HG03103 (cell line): ENCODE data around the gene TRDN.
A peak's percentile ranks its signal among the peaks of the same experiment; 100 is the strongest.
"Not testable (repeated sequence)": the region's sequence is repeated elsewhere in the genome, so short reads cannot be mapped to it uniquely, and the experiment has no call there.

Experiments used
- ATAC-seq: cut with Tn5 transposase; IDR thresholded peaks from one replicate; pipeline ENCODE4 v1.9.1; 2021; ENCODE audit warnings: low read depth; ENCODE audit not compliant: unreplicated experiment

The TRDN gene

DNA sequence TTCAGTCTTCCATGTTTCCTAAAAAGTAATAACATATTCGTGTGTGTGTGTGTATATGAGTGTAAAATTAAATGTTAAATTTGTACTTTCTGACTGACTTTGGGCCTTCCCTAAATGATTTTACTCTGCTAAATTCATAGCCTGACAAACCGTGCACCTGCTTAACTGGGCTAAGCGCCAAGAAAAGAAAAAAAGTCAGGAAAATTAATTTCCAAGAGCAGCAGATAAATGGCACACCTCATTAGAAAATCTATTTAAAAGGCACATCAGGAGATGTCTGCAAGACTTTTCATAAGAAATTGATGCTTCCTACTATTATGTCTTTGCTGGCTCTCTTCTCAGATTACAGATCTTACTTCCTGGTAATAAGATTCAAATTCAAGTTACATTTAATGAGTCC lies 72.4 kb downstream of the TRDN start:
- ATAC-seq, result no peak

DNA sequence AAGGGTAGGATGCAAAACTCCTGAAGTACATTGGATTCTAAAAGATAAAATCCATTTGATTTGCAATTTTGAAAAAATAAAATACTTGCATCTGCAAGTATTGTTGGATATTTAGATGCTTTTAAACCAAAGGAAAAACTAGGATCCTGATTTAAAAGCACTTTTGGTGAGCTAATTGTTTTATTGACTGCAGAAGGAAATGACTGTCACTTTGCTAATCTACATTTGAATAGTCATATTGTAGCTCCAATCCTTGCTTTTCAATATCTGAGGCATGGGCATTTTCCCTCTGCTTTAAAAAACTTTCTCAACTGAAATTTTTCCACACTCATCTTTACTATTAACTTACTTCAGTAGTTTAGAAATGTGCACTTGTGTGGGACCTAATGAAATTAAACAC lies 74.1 kb downstream of the TRDN start:
- no peak for ATAC-seq

DNA sequence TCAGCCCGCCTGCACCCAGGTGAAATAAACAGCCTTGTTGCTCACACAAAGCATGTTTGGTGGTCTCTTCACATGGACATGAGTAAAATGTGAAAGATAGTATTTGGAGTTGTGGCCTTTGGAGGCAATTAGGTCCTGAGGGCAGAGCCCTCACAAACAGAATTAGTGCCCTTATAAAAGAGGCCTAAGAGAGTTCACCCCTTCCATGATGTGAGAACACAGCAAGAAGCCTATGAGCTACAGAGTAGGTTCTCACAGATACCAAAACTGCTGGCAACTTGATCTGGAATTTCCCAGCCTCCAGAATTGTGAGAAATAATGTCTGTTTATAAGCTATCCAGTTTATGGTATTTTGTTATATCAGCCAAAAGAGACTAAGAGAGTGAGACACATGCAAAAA lies 74.5 kb downstream of the TRDN start:
- no peak for ATAC-seq

DNA sequence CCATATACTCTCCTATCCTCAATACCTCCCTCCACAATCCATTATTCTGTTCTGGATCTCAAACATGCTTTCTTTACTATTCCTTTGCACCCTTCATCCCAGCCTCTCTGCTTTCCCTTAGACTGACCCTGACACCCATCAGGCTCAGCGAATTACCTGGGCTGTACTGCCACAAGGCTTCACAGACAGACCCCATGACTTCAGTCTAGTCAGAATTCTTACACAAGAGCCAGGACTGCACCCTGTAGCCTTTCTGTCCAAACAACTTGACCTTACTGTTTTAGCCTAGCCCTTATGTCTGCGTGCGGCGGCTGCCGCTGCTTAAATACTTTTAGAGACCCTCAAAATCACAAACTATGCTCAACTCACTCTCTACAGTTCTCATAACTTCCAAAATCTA lies 76.9 kb downstream of the TRDN start:
- ATAC-seq, result not testable (repeated sequence)

DNA sequence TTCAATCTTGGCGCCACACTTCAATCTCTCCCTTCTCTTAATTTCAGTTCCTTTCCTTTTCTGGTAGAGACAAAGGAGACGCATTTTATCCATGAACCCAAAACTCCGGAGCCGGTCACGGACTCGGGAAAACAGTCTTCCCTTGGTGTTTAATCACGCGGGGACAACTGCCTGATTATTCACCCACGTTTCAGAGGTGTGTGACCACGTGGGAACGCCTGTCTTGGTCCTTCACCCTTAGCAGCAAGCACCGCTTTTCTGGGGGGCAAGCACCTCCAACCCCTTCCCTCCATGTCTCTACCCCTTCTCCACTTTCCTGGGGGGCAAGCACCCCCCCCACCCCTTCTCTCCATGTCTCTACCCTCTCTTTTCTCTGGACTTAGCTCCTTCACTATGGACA lies 79.3 kb downstream of the TRDN start:
- ATAC-seq, result not testable (repeated sequence)

DNA sequence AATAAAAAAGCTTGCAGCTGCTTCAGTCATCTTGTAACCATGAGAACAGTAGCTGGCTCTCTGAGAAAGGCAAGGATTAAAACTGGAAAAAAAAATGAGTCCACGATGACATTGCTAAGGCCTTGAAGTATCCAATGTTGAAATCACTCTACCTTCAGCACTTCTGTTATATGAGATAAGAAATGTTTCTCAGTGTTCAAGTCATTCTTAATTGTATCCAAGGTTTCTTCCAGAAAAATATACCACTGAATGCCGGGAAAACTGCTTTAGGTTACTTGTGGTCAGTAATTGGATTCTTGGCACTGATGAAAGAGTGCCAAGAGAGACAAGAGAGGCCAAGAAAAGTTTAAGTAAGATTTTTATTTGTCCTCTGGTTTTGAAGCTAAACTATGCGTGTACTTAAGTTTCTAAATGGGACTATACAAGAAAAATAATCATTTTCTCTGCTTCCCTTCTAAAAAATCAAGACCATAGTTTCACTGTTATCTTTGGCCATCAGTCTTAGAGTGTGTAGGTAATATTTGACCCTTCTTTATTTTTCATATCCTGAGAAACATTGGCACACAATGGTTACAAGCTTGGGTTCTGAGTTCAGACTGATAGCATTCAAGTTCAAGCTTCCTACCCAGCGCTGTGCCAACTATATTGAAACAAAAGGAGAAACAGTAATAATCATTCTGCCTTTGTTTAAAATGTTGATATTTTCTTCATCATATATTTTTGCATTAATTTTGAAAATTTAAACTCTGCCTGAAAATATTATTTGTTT lies 84.6 kb downstream of the TRDN start:
- no peak for ATAC-seq

DNA sequence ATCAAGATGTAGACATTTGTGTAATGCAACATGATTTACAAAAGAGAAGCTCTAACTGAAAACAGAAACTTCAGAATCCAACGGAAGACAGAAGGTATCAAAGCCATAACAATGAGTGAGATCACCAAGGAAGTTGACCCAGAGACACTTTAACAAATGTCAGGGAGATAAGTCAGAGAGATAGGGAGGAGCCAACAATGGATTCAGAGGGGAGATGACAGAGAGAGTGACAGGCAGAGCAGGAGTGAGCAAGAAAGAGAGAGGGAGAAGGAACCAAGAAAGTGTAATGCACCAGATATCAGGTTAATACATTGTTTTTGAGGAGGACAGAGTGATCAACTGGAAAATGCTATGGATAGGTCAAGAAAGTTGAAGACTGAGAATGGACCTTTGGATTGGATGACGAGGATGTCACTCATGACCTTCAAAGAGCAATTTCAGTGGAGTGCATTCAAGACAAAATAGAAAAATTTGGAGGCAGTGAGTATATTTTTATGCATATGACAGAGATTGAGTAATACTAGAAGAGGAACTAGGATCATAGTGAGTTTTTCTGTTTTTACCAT lies 86.6 kb downstream of the TRDN start:
- no peak for ATAC-seq

DNA sequence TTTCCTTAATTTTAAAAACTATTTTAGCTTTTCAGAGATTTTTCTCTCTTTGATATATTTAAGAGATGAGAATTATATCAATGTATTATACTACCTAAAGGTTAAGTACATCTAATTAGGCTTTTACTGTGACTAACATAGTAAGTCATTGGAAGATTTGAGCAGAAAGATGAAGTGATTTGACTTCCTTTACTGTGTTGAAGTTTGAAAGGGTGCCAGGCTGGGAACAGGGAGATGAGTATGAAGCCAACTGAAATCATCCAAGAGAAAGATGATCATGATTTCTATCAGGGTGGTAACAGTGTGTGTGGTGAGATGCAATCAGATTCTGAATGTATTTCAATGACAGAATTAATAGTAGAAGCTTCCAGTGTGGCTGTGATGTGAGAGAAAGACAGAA lies 87.3 kb downstream of the TRDN start:
- ATAC-seq, result no peak

DNA sequence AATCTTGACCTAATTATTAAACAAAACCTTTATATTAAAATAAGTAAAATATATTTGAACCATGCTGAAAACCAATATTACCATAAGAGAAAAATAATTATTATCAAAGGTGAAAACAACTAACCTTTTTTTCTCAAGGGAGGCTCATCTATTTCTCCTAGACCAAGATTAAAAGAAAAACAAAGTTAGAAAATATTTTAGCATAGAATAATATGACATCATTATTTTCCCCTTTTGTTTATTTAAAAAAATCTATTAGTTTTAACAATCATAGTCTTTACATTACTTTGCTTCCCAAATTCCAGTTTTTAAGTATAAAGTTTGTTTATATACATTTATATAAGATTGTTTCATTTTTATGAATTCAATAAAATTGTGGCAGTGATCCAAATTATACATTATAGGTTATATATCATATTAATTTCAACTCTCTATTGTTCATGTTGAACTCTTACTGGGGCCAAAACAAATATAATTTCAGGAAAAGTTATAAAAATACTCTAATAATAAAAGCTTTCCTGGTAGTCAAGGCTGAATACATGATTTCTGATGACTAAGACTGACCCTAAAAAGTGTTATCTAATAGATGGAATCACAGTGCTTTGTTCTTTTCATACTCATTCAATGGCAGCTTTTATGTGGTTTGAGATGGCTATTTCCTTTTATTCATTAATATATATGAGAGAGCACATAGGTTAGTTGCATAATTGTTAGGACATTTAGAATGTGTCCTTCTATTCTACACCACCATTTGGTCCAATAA lies 89.4 kb downstream of the TRDN start:
- no peak for ATAC-seq

DNA sequence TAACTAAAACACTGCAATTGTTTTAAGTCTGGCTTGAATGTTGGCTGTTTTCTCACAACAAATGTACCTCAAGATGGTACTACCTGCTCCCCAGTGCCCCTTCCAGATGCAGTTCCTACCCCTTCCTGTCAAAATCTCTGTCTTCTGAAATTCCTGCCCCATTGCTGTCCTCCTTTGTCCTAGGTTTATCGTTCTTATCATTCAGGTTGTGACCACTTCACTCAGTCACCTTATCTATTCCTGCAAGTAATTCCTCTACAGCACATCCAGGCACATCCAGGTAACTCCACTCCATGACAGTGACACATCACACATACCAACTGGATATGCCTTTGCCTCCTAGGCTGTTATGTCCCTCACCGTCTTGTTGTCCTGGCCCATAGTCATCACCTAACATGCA lies 90.2 kb downstream of the TRDN start:
- ATAC-seq, result no peak

DNA sequence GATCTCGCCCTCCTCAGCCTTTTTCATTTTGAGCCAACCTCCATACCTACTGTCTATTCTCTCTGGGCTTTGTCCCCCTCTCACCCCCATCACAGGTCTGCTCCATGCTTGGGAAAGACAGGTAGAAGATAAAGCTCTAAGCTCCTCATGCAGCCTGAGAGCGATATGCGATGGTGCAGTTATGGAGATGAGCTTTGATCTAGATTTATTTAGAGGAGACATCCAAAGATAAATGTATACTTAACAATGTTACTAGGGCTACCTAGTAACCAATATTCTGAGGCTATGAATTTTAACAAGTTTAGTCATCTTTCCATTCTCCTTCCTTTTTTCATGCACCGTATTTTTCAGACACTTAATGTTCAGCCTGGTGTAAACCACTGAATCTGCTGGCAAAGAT lies 95.3 kb downstream of the TRDN start:
- no peak for ATAC-seq

DNA sequence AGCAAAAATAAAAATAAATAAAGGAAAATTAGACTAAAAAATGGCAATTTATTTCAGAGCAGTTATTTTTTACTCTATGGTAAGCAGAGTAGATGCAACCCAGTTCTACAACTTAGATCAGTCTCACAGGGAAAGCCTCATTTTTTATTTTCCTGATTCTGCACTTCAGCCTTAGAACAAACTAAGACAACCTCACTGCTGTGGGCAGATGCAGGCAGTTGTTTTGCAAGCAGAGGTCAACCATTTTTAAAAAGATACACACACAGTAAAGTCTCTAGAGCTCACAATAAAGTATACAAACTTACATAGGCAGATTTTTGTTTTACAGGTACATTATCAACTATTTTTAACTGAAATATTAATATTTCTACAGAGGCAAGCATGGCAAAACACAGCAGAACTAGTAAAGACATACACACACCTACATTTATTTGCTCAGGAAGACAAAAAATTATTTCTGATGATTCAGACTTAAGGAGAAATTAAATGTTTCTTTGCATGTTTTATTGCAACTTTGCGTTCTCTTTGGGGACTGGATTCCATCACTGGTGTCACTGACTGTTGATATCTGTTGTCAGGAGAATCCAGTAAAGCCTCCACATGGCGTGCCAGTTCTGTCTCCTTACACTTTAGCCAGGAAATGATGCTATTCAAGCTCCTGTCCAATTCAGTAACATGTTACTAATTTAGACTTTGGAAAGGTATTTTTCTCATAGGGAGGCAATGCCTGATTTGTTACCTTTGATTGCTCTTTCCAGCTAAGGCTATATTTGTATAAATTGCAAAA lies 102.7 kb downstream of the TRDN start:
- no peak for ATAC-seq

DNA sequence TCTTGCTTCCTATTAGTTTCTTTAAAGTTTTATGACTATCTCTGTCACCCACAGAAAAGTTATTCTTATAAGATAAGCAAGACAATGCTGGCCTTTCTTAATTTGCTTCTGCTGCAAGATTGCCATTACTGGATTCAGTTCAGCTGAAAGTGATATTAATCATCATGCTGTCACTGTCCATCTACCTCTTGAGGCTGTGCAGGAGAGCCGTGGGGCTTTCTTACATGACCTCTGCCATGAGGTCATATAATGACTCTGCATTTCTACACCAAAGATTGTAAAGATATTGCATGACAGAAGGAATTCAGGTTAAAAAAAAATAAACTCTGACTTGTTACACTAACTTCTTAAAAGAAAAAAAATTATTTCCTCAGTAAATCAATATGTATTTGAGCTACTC lies 106.9 kb downstream of the TRDN start:
- ATAC-seq, result no peak

DNA sequence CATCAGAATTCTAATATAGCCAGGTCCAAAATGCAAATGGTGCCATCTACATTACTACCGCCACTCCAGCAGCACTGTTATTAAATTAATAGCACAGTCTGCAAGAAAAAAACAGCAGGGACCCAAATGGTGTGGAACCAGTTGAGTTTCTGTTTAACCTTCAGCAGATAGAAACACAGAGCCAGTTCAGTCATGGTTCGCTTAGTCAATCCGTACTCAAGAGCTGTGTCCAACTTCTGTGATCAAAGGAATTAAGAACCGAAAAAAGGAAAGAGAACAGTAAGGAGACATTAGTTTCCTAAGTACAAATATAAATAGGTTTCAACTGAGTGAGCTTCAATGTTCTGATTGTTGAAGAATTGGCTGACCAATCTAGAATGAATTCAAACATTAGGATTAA lies 107.7 kb downstream of the TRDN start:
- ATAC-seq, result no peak

DNA sequence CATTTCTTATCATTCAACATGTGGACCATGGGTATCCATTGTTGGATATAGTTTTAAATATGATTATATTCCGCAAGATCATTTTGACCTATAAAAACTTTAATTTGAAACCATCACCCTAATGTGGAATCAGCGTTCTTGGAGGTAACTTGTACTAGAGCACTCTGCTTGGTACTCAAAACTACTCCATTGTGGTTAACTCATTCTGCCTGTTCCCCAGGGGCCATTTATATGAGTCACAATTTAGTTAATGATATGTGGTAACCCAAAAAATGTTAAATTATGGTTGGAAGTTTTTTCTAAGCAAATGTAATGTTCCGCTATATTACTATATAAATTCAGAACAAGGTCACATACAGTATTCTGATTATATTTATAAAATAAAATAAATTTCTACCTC lies 109.3 kb downstream of the TRDN start:
- no peak for ATAC-seq

DNA sequence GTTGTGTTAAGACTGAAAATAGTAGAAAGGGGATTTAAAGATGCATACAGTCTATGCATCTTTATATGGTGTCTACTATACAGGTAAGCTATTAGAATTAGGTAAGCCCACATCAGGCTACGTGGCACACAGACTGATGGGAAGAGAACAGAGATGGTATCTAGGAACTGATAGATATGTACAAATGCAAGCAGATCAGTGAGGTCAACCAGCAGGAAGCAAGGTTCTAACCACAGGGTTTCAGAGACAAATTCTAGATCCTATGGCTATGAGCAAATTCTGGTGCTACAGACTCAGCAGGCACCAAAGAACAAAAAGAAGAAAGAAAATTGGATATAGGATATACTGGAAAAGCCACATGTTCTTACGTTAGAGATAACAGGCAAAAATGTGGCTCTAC lies 110.6 kb downstream of the TRDN start:
- ATAC-seq, result peak; percentile 62

DNA sequence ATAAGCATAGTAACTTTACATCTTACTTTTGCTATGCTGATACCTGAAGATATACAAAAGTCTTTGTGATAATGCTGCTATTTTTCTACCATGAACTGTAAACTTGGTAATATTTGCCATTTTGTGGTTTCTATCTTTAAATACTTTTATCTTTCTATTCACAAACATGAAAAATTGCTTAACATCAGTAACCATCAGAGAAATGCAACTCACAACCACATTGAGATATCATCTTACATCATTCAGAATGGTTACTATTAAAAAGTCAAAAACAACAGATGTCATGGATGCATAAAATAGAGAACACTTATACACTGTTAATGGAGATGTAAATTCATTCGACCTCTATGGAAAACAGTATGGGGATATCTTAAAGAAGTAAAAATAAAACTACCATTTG lies 112.0 kb downstream of the TRDN start:
- no peak for ATAC-seq

DNA sequence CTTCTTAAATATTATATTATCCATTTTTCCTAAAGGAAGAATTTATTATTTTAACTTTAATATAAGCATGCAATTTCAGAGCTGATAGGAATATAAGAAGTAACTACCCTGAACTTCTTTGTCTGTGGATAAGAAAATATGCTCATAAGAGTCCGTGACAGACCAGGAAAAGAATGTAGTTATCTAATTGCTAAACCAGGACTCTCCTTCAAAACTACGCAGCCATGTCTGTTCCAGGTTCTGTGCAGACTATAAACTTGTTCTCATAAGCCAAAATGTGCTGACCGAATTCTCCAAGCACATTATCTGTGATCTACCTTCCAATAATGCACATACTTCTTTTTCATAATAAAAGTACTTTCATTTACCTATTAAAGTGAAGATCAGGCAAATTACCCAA lies 116.5 kb downstream of the TRDN start:
- ATAC-seq, result no peak

DNA sequence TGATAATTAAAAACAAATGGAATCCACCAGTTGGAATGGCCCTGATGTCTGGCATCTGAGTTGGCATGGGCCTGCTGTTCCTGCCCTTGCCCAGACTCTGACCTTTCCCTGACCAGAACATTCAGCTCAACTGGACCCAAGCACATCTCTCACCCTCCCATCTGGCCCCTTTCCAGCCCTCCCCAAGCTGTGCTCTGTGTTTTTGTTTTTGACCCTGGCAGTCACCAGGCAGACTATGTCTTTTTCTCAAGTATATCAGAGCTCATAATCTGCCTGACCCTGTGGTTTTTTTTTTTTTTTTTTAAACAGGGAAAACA lies 117.6 kb downstream of the TRDN start:
- no peak for ATAC-seq

DNA sequence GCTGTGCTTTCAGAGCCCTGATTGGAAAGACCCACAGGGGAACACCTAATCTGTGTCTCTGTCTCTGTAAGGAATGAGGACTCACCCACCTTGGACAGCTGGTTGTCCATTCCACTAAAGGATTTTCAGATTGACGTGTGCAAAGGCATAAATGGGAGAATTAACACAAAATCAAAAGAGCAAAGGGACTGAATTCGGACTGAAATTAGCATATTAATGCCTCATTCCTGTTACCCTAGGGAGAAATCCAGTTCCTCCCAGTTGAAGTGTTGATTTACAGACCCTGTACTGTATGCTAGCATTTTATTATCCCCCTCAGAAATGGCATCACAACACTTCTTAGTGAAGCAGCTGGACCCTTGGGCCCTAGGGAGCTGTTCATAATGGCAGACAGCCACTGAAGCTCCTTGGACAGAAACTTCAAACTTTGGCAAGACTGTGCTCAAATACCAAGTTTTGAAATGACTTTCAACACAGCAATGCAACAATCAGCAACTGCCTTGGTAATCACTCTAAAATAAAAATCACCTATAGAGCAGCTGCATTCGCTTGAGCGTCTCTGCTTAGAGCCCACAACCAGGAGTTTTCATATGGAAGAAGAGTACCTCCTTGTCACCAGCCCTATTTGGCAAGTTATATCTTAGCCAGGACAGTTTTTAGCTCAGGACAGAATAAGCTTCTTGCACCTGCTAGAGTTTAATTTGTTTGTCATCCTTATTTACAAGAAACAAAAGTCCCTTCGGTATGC lies 118.1 kb downstream of the TRDN start:
- ATAC-seq, result no peak

DNA sequence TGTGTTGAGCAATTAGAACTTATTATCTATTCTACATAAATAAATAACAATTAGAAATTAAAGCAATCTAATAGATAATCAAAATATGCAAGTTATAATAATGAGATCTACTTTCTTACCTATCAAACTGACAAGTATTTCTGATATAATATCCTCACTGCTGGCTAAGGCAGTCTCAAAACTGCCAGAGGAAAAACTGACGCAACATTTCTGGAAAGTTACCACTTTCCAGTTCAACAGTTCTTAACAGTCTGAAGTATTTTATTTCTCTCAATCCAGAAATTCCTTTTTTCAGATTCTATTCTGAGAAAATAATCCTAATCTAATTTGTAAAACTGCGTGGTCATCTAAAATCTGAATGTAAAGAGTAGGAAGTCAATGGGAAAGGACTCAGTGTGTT lies 121.0 kb downstream of the TRDN start:
- no peak for ATAC-seq
